IMR-90 (cell line): Measurements from ENCODE around the gene TBC1D22B. TPM values are rescaled to one million over a fixed set of nuclear protein-coding genes. Genes with fewer than 3 reads are reported as not detected.

Experiments
- ATAC-seq: fragments of 200-7000 bp; cut with Tn5 transposase; 2 replicates; pipeline ENCODE4 v1.9.1; 2020; ENCODE audit warnings: low read depth, mild to moderate bottlenecking, moderate library complexity
- BruUV-seq: library from RNA; stranded (reverse); fragments of 400-500 nt; replicated peaks from 2 replicates; lab custom pipeline; 2021; lab: Mats Ljungman, UMichigan
- CTCF ChIA-PET: fragments of 300-600 bp; formaldehyde crosslinking; extraction: SDS; loops from one replicate; lab custom pipeline; 2021; ENCODE audit warnings: antibody characterized with exemption; lab: Yijun Ruan, JAX
- POLR2A ChIA-PET: fragments of 300-600 bp; sonication (Branson Sonifier 250); formaldehyde crosslinking; loops from one replicate; lab custom pipeline; 2022; ENCODE audit warnings: antibody characterized with exemption; ENCODE audit not compliant: unreplicated experiment; lab: Charles Lee
- DNase-seq: peaks from one replicate; pipeline ENCODE4 v3.0.0; 2013
- H2AFZ ChIP-seq: replicated peaks from 2 replicates; pipeline ENCODE3; 2013; ENCODE audit warnings: low read length, mild to moderate bottlenecking; ENCODE audit not compliant: poor library complexity
- H2AK5ac ChIP-seq: 2 replicates; pipeline ENCODE4 v1.6.1; 2013; ENCODE audit warnings: low read depth, low read length, inconsistent platforms
- H2AK9ac ChIP-seq: replicated peaks from 2 replicates; pipeline ENCODE3; 2013; ENCODE audit warnings: mild to moderate bottlenecking, low read depth, low read length, moderate library complexity; ENCODE audit not compliant: poor library complexity
- H2BK120ac ChIP-seq: 2 replicates; pipeline ENCODE4 v1.6.1; 2013; ENCODE audit warnings: low read depth, low read length, inconsistent platforms
- H2BK15ac ChIP-seq: 3 replicates; pipeline ENCODE4 v1.6.1; 2013; ENCODE audit warnings: low read depth, low read length, inconsistent platforms
- H2BK20ac ChIP-seq: 2 replicates; pipeline ENCODE4 v1.6.1; 2013; ENCODE audit warnings: low read depth, mild to moderate bottlenecking, inconsistent platforms, low read length, moderate library complexity
- H2BK5ac ChIP-seq: 2 replicates; pipeline ENCODE4 v1.6.1; 2013; ENCODE audit warnings: mild to moderate bottlenecking, low read depth, low read length, inconsistent platforms; ENCODE audit not compliant: poor library complexity, severe bottlenecking
- H3K14ac ChIP-seq: replicated peaks from 2 replicates; pipeline ENCODE4 v1.6.1; 2013; ENCODE audit warnings: low read depth, low read length, inconsistent platforms
- H3K18ac ChIP-seq: 2 replicates; pipeline ENCODE4 v1.6.1; 2013; ENCODE audit warnings: low read depth, low read length, control low read depth
- H3K23ac ChIP-seq: 2 replicates; pipeline ENCODE4 v1.6.1; 2013; ENCODE audit warnings: low read depth, low read length, inconsistent platforms
- H3K27ac ChIP-seq: 2 replicates; pipeline ENCODE4 v1.5.1; 2013; ENCODE audit warnings: mild to moderate bottlenecking, control low read depth, low read length; ENCODE audit not compliant: insufficient read depth
- H3K27me3 ChIP-seq: 2 replicates; pipeline ENCODE4 v1.6.1; 2013; ENCODE audit warnings: low read length; ENCODE audit not compliant: control insufficient read depth, insufficient read depth
- H3K36me3 ChIP-seq: 2 replicates; pipeline ENCODE4 v1.6.1; 2013; ENCODE audit warnings: low read length, mixed read lengths; ENCODE audit not compliant: control insufficient read depth, insufficient read depth
- H3K4ac ChIP-seq: 2 replicates; pipeline ENCODE4 v1.6.1; 2013; ENCODE audit warnings: low read depth, low read length, inconsistent platforms
- H3K4me1 ChIP-seq: 2 replicates; pipeline ENCODE4 v1.6.1; 2013; ENCODE audit warnings: low read length, mixed read lengths; ENCODE audit not compliant: control insufficient read depth, insufficient read depth
- H3K4me2 ChIP-seq: 2 replicates; pipeline ENCODE4 v1.6.1; 2013; ENCODE audit warnings: low read depth, mild to moderate bottlenecking, control low read depth, low read length, moderate library complexity
- H3K4me3 ChIP-seq: 2 replicates; pipeline ENCODE4 v1.5.1; 2013; ENCODE audit warnings: low read depth, mild to moderate bottlenecking, control low read depth, low read length, moderate library complexity; ENCODE audit not compliant: insufficient read depth
- H3K56ac ChIP-seq: 2 replicates; pipeline ENCODE4 v1.6.1; 2013; ENCODE audit warnings: low read length, inconsistent platforms; ENCODE audit not compliant: insufficient read depth; ENCODE audit errors: extremely low read depth
- H3K79me1 ChIP-seq, 2 experiments: 2 replicates each; pipeline ENCODE4 v1.6.1; 2013; ENCODE audit warnings: low read length in 2 of 2, inconsistent platforms in 1 of 2, low read depth in 1 of 2
- H3K9ac ChIP-seq: 2 replicates; pipeline ENCODE4 v1.6.1; 2013; ENCODE audit warnings: low read depth, low read length, control low read depth
- H3K9me1 ChIP-seq: 2 replicates; pipeline ENCODE4 v1.6.1; 2013; ENCODE audit warnings: low read length, inconsistent platforms; ENCODE audit not compliant: insufficient read depth
- H3K9me3 ChIP-seq: 2 replicates; pipeline ENCODE4 v1.6.1; 2013; ENCODE audit warnings: low read length; ENCODE audit not compliant: control insufficient read depth, insufficient read depth
- H4K20me1 ChIP-seq: 2 replicates; pipeline ENCODE4 v1.6.1; 2013; ENCODE audit warnings: low read length, inconsistent platforms; ENCODE audit not compliant: insufficient read depth
- H4K5ac ChIP-seq: 2 replicates; pipeline ENCODE4 v1.6.1; 2013; ENCODE audit warnings: mild to moderate bottlenecking, low read depth, low read length, control low read depth
- H4K8ac ChIP-seq, 2 experiments: 2 replicates each; pipeline ENCODE4 v1.6.1; 2013; ENCODE audit warnings: low read depth in 2 of 2, low read length in 2 of 2, control low read depth in 1 of 2, inconsistent platforms in 1 of 2
- H4K91ac ChIP-seq: 2 replicates; pipeline ENCODE4 v1.6.1; 2013; ENCODE audit warnings: low read depth, low read length, inconsistent platforms; ENCODE audit not compliant: insufficient read depth
- CEBPB ChIP-seq: IDR thresholded peaks from 2 replicates; pipeline ENCODE4 v1.6.1; 2012; ENCODE audit warnings: low read depth, low read length, improper control_type of control experiment
- FOS ChIP-seq: fragments of 150-350 bp; IDR thresholded peaks from 2 replicates; pipeline ENCODE4 v1.6.1; 2016; ENCODE audit warnings: low read depth, low read length
- MAZ ChIP-seq: IDR thresholded peaks from 2 replicates; pipeline ENCODE4 v1.6.1; 2012; ENCODE audit warnings: low read depth, mild to moderate bottlenecking, low read length, improper control_type of control experiment, moderate library complexity, borderline replicate concordance
- NFE2L2 ChIP-seq: fragments of 150-350 bp; IDR thresholded peaks from 2 replicates; pipeline ENCODE4 v1.6.1; 2016; ENCODE audit warnings: low read depth, mild to moderate bottlenecking, low read length
- POLR2A ChIP-seq: IDR thresholded peaks from 2 replicates; pipeline ENCODE4 v1.6.1; 2012; ENCODE audit warnings: mild to moderate bottlenecking, low read depth, low read length
- RAD21 ChIP-seq: IDR thresholded peaks from 2 replicates; pipeline ENCODE4 v1.6.1; 2012; ENCODE audit warnings: low read length, improper control_type of control experiment
- RFX5 ChIP-seq: IDR thresholded peaks from 2 replicates; pipeline ENCODE4 v1.8.0; 2012; ENCODE audit warnings: low read depth, mild to moderate bottlenecking, low read length, moderate library complexity
- SMC3 ChIP-seq: fragments of 150-350 bp; IDR thresholded peaks from 2 replicates; pipeline ENCODE4 v1.6.1; 2016; ENCODE audit warnings: low read depth, mild to moderate bottlenecking, antibody characterized with exemption, low read length, moderate library complexity
- USF2 ChIP-seq: fragments of 150-350 bp; IDR thresholded peaks from 2 replicates; pipeline ENCODE4 v1.6.1; 2017; ENCODE audit warnings: mild to moderate bottlenecking, antibody characterized with exemption, low read length, low read depth
- WGBS, 2 experiments: methylation state at CpG; one replicate each; pipeline versions ENCODE4 v1.1.5 to v1.1.7; 2013; ENCODE audit warnings: missing lambda C conversion rate in 2 of 2; ENCODE audit not compliant: insufficient read length in 1 of 2; ENCODE audit errors: extremely low coverage in 2 of 2; 5-methylcytosine and 5-hydroxymethylcytosine counted together
- dilution Hi-C: fragments of 300-500 bp; cut with HindIII; formaldehyde crosslinking; loops from one replicate; pipeline ENCODE4 v1.14.3; 2018; ENCODE audit warnings: low sequenced_read_pairs; ENCODE audit not compliant: unreplicated experiment
- in situ Hi-C: fragments of 300-500 bp; cut with MboI; formaldehyde crosslinking; loops from 3 replicates; pipeline ENCODE4 v1.14.3; 2019; ENCODE audit warnings: low sequenced_read_pairs, inconsistent platforms, mixed read lengths
- intact Hi-C: fragments of 100-400 bp; cut with micrococcal nuclease; formaldehyde crosslinking; loops from 2 replicates; pipeline ENCODE4 v1.10.0; 2022
- polyA plus RNA-seq, 3 experiments: library from polyadenylated mRNA; depleted of rRNA; stranded (reverse); fragments of >200 nt; gene quantifications; 2 replicates each; pipeline ENCODE4 v1.2.3, GENCODE V29; 2012; ENCODE audit warnings: low replicate concordance in 1 of 3
- total RNA-seq: library from RNA; depleted of rRNA; stranded (reverse); fragments of >200 nt; gene quantifications from 2 replicates; pipeline ENCODE4 v1.2.3, GENCODE V29; 2012
- TF ChIP-seq, protein P1 (sequence below): conservative IDR thresholded peaks from 2 replicates; pipeline ENCODE4 v1.5.1; 2012; ENCODE audit warnings: mild to moderate bottlenecking, low read depth, low read length, improper control_type of control experiment
- TF ChIP-seq, protein P2 (sequence below): fragments of 150-350 bp; IDR thresholded peaks from 2 replicates; pipeline ENCODE4 v1.6.1; 2016; ENCODE audit warnings: low read depth, mild to moderate bottlenecking, low read length, moderate library complexity, borderline replicate concordance

TBC1D22B gene
- total and polyA plus RNA-seq, 2 of the 4 experiments (the other 2 are of a cell fraction), result 6.6 to 7.5 TPM

GRCh38 chr6:37284781-37285180, 27.2 kb downstream of the TBC1D22B start:
- Histone ChIP-seq H2BK20ac (no peak overlapping the region), H3K9me3 (no peaks in the 10 kb centered on the region), H4K20me1 (peaks cover 15% of the 10 kb centered on the region), H3K18ac (no peak overlapping the region), H3K27me3 (no peaks in the 10 kb centered on the region), H2BK15ac (no peak overlapping the region), H3K27ac (no peak overlapping the region), H2BK5ac (no peak overlapping the region), H3K9me1 (peaks cover 13% of the 10 kb centered on the region; the same call in 1 of the 2 replicates), H2AK5ac (no peak overlapping the region), H4K5ac (no peak overlapping the region), H3K4me3 (no peak overlapping the region), H4K91ac (no peak overlapping the region), H3K4me1 (peaks cover 22% of the 10 kb centered on the region), H3K79me1 (peaks cover 16 to 32% of the 10 kb centered on the region in 2 experiments), H3K4me2 (no peak overlapping the region), H3K56ac (no peak overlapping the region), H3K4ac (no peak overlapping the region), H3K36me3 (peaks cover 48% of the 10 kb centered on the region), H3K23ac (no peak overlapping the region), H2AK9ac (no peak overlapping the region), H3K14ac (no peak overlapping the region), H2AFZ (peak overlapping the region; percentile 43), H2BK120ac (no peak overlapping the region), H3K9ac (no peak overlapping the region), H4K8ac (no peak overlapping the region)
- ChIA-PET POLR2A (no interaction called here), CTCF (no interaction called here)
- no TSS peak for BruUV-seq
- DNase-seq, result no peak
- dilution Hi-C loops, result no loop called here
- TF ChIP-seq POLR2A, result no peak
- TF ChIP-seq, protein P1, sequence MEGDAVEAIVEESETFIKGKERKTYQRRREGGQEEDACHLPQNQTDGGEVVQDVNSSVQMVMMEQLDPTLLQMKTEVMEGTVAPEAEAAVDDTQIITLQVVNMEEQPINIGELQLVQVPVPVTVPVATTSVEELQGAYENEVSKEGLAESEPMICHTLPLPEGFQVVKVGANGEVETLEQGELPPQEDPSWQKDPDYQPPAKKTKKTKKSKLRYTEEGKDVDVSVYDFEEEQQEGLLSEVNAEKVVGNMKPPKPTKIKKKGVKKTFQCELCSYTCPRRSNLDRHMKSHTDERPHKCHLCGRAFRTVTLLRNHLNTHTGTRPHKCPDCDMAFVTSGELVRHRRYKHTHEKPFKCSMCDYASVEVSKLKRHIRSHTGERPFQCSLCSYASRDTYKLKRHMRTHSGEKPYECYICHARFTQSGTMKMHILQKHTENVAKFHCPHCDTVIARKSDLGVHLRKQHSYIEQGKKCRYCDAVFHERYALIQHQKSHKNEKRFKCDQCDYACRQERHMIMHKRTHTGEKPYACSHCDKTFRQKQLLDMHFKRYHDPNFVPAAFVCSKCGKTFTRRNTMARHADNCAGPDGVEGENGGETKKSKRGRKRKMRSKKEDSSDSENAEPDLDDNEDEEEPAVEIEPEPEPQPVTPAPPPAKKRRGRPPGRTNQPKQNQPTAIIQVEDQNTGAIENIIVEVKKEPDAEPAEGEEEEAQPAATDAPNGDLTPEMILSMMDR, result no peak
- no peak for TF ChIP-seq RAD21
- no peak for TF ChIP-seq MAZ
- TF ChIP-seq FOS, result no peak
- TF ChIP-seq SMC3, result no peak
- TF ChIP-seq NFE2L2, result no peak
- no peak for TF ChIP-seq RFX5
- no peak for TF ChIP-seq USF2
- TF ChIP-seq CEBPB, result no peak
- TF ChIP-seq, protein P2, sequence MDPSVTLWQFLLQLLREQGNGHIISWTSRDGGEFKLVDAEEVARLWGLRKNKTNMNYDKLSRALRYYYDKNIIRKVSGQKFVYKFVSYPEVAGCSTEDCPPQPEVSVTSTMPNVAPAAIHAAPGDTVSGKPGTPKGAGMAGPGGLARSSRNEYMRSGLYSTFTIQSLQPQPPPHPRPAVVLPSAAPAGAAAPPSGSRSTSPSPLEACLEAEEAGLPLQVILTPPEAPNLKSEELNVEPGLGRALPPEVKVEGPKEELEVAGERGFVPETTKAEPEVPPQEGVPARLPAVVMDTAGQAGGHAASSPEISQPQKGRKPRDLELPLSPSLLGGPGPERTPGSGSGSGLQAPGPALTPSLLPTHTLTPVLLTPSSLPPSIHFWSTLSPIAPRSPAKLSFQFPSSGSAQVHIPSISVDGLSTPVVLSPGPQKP, result no peak
- no CpG with 5 or more reads among the region's 4 CpGs for WGBS, 2 experiments
- ATAC-seq, result no peak
- intact Hi-C loops, result no loop called here
- in situ Hi-C loops, result no loop called here
